H1 (cell line): ENCODE measurements around the gene OR2L8. TPM values are rescaled to one million over a fixed set of nuclear protein-coding genes. Genes with fewer than 3 reads are reported as not detected.

ENCODE experiments used
- ASH2L ChIP-seq: fragments of 200-600, 300-600 bp; sonication (generic); IDR thresholded peaks from one replicate; pipeline ENCODE4 v1.7.1; 2017; ENCODE audit warnings: low read length
- ATF3 ChIP-seq: IDR thresholded peaks from 2 replicates; pipeline ENCODE4 v1.6.1; 2011; ENCODE audit warnings: low read depth, mild to moderate bottlenecking, low read length; ENCODE audit not compliant: insufficient read depth
- CBX8 ChIP-seq: fragments of 300-800, 300-1000 bp; sonication (generic); IDR thresholded peaks from 2 replicates; pipeline ENCODE4 v1.7.1; 2016; ENCODE audit warnings: low read depth, low read length, borderline replicate concordance
- JUN ChIP-seq: IDR thresholded peaks from 2 replicates; pipeline ENCODE4 v1.6.1; 2011; ENCODE audit warnings: low read depth, mild to moderate bottlenecking, improper control_type of control experiment, low read length
- RBBP5 ChIP-seq: IDR thresholded peaks from 2 replicates; pipeline ENCODE4 v1.7.1; 2012; ENCODE audit warnings: low read depth, mild to moderate bottlenecking, inconsistent platforms, low read length, moderate library complexity, borderline replicate concordance
- RXRA ChIP-seq: IDR thresholded peaks from 2 replicates; pipeline ENCODE4 v1.6.1; 2011; ENCODE audit warnings: low read depth, mild to moderate bottlenecking, low read length, moderate library complexity; ENCODE audit not compliant: insufficient read depth
- TBP ChIP-seq: IDR thresholded peaks from 2 replicates; pipeline ENCODE4 v1.6.1; 2011; ENCODE audit warnings: low read depth, low read length, improper control_type of control experiment
- polyA plus RNA-seq, 7 experiments: library from polyadenylated mRNA; depleted of rRNA in 3 of 7; stranded (reverse) in 5 of 7; unstranded in 2 of 7; fragments of >200 nt in 5 of 7; fragments of 200-250 nt in 2 of 7; gene quantifications; 1 replicate in 5 of 7; 2 replicates in 1 of 7; 4 replicates in 1 of 7; pipeline versions ENCODE4 v1.2.1 to v1.2.3, GENCODE V29; 2011 to 2013; ENCODE audit warnings: missing spikeins in 2 of 7, mixed read lengths in 2 of 7
- total RNA-seq: library from RNA; stranded (reverse); fragmentation: NEBNext Ultra II Directional; extraction: Animal tissue kit (Norgen Biotek cat#: 25700); gene quantifications from 2 replicates; pipeline ENCODE4 v1.2.1, GENCODE V29; 2021

The OR2L8 gene
- total and polyA plus RNA-seq, 2 of the 8 experiments (the other 6 are each of a cell fraction or from before 2014, with no cell fraction given), result not detected

- TF ChIP-seq ATF3 (no peak), ASH2L (no peak), CBX8 (no peak), RBBP5 (no peak), RXRA (no peak), JUN (no peak), TBP (no peak)
These were observed 33.6 kb upstream of the OR2L8 start (continued) for GRCh38 chr1:247914941-247915662.
